NB4 (cell line): Measurements from ENCODE around the gene HBS1L.

Experiments used
- TF ChIP-seq, protein P1 (sequence below): IDR thresholded peaks from one replicate; pipeline ENCODE4 v1.5.1; 2012; ENCODE audit warnings: low read depth, low read length
- TF ChIP-seq, protein P2 (sequence below): IDR thresholded peaks from 2 replicates; pipeline ENCODE4 v1.6.1; 2011; ENCODE audit warnings: low read depth, low read length

DNA sequence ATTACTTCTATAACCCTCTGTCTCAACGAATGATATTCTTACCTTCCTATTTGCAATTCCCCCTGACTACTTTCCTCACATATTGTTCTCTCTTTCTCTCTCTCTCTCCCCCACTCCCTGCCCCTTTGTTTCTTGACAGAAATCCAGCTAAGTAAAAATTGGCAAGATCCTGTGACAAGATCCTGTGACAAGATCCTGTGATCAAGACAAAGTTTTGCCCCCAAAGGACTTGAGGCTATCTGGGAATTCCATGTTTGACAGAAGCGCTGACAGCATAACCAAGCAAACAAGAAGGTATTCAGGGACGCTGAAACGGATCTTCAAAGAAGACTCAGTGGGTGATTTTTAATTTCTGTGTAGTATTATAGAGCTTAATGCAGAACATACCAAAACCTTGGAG lies 5.5 kb upstream of the HBS1L start:
- TF ChIP-seq, protein P1, sequence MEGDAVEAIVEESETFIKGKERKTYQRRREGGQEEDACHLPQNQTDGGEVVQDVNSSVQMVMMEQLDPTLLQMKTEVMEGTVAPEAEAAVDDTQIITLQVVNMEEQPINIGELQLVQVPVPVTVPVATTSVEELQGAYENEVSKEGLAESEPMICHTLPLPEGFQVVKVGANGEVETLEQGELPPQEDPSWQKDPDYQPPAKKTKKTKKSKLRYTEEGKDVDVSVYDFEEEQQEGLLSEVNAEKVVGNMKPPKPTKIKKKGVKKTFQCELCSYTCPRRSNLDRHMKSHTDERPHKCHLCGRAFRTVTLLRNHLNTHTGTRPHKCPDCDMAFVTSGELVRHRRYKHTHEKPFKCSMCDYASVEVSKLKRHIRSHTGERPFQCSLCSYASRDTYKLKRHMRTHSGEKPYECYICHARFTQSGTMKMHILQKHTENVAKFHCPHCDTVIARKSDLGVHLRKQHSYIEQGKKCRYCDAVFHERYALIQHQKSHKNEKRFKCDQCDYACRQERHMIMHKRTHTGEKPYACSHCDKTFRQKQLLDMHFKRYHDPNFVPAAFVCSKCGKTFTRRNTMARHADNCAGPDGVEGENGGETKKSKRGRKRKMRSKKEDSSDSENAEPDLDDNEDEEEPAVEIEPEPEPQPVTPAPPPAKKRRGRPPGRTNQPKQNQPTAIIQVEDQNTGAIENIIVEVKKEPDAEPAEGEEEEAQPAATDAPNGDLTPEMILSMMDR = no peak
- TF ChIP-seq, protein P2, sequence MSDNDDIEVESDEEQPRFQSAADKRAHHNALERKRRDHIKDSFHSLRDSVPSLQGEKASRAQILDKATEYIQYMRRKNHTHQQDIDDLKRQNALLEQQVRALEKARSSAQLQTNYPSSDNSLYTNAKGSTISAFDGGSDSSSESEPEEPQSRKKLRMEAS = no peak
